ENCODE measurements around the gene CDK4.
A peak's percentile ranks its signal among the peaks of the same experiment; 100 is the strongest.

- TF ChIP-seq, protein P1, sequence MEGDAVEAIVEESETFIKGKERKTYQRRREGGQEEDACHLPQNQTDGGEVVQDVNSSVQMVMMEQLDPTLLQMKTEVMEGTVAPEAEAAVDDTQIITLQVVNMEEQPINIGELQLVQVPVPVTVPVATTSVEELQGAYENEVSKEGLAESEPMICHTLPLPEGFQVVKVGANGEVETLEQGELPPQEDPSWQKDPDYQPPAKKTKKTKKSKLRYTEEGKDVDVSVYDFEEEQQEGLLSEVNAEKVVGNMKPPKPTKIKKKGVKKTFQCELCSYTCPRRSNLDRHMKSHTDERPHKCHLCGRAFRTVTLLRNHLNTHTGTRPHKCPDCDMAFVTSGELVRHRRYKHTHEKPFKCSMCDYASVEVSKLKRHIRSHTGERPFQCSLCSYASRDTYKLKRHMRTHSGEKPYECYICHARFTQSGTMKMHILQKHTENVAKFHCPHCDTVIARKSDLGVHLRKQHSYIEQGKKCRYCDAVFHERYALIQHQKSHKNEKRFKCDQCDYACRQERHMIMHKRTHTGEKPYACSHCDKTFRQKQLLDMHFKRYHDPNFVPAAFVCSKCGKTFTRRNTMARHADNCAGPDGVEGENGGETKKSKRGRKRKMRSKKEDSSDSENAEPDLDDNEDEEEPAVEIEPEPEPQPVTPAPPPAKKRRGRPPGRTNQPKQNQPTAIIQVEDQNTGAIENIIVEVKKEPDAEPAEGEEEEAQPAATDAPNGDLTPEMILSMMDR (IDR thresholded peaks at IDR 0.05), result no peak
- TF ChIP-seq POLR2A (IDR thresholded peaks at IDR 0.05) (no peak), POLR2AphosphoS5 (IDR thresholded peaks at IDR 0.05) (peak in 1 of 3 donors; percentile 20)
Observed at GRCh38 chr12:57755454-57756372, 3.6 kb upstream of the CDK4 start.

Measured in stomach (tissue), 4 donors.